GM19324 (cell line): ENCODE measurements around the gene SH3RF1.
A peak's percentile ranks its signal among the peaks of the same experiment; 100 is the strongest.
"Not testable (repeated sequence)": the region's sequence is repeated elsewhere in the genome, so short reads cannot be mapped to it uniquely, and the experiment has no call there.

Experiments used
- ATAC-seq: cut with Tn5 transposase; IDR thresholded peaks from one replicate; pipeline ENCODE4 v1.9.1; 2021; ENCODE audit warnings: mild to moderate bottlenecking, moderate library complexity; ENCODE audit not compliant: unreplicated experiment, low FRiP score

SH3RF1 gene

DNA sequence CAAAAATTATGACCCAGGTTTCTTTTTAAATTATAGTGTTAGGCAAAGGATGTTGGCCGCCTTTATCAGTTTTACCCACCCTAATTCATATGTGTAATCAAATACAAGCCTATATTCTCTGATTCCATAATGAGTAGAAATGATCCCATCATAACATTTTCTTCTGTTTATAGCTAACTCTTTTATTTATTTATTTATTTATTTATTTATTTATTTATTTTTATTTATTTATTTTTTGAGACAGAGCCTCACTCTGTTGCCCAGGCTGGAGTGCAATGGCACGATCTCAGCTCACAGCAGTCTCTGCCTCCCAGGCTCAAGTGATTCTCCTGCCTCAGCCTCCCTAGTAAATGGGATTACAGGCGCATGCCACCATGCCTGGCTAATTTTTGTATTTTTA, 7.1 kb upstream of the SH3RF1 start:
- not testable (repeated sequence) for ATAC-seq

GRCh38 chr4:169275180-169275579, 4.4 kb upstream of the SH3RF1 start:
- no peak for ATAC-seq

GRCh38 chr4:169274033-169274432, 3.3 kb upstream of the SH3RF1 start:
- ATAC-seq, result no peak

- no peak for ATAC-seq
Measured at GRCh38 chr4:169272265-169272886, 1.6 kb upstream of the SH3RF1 start.

- no peak for ATAC-seq
Measured at GRCh38 chr4:169271692-169272007, 894 bp upstream of the SH3RF1 start.

DNA sequence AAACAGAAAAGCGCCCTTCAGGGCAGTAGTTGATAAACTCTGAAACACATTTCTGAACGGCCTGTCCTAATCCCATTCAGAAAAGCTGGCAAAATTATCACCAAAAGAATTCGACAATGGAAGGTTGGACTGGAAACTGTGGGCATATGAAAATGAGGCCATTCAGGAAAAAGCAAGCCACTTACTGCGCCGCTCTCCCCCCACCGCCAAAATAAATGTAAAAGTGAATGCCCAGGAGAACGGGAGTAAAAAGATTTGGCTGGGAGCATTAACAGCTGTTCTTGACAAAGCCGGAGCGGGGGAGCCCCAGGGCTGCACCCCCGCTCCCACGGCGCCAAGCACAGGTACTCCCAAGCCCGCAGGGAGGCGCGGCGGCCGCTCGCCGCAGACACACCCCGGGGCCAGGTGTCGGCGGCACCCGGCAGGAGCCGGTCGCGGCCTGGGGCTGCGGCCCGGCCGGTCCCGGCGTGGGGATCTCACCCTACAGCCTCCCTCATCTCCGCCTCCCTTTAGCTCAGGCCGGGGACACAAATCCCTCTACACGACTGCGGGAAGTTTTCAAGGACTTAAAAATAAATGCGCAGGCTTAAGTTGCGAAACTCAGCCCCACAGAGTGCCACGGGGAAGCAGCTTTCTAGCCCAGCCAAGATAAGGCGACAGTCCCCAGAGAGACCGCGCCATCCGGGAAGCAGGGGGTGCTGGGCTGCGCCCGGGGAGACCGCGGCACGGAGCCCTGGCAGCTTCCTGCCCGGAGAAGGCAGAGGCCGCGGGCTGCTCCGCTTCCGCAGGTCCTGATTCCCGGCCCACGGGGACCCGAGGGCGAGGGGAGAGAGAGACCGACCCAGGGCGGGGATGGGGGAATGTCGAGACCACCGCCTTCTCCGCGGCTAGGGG, 593 bp downstream of the SH3RF1 start:
- ATAC-seq, result peak; percentile 64

DNA sequence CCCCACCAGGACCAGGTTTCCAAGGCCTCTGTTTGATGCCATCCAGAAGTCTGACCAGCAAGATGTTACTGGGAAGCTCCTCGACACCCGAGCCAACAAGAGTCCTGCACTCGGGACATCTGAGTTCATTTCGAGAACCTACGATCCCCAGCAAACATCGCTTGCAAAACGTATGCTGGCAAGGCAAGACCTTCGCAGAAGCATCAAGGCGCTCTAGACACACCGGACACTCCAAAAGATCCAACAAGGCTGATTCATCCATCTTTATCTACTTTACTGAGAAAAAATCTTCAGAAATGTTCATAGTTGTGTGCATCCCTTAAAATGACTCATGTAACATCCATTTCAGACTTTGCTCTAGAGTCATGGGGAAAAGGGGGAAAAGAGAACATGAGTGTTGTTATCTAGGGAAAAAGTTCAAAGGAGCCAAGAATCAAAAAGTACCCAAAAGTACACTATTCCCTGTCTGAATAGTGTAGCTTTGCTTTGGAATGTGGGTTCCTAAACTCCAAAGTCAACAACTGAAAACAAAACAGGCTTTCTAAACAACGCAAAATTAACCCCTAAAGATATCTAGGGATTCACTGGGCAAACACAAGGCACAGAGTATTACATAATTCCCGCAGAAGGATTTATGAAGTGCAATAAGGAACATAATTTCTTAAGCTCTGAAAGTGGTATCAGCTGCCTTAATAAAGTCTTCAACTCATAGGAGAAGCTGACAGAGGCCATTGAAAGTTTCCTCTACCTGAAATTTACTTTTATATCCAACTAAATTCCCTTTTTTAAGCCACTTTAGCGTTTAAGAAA, 1.6 kb downstream of the SH3RF1 start:
- no peak for ATAC-seq

GRCh38 chr4:169267070-169267469, 3.7 kb downstream of the SH3RF1 start:
- no peak for ATAC-seq

DNA sequence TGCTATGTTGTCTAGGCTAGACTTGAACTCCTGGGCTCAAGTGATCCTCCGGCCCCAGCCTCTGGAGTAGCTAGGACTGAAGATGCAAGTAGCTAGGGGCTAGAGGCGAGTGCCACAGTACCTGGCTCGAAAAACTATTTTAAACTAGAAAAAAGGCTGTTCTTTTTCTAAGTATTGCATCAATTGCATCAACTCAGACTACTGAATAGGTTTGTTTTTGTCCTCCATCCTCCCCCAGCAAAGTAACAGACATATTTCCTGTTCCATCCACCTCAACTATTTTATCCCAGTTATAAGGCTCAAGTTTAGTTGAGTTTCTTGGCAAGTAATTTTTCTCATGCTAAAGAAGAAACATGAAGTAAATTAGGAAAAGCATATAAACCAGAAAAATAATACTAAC, 4.1 kb downstream of the SH3RF1 start:
- ATAC-seq, result no peak

- no peak for ATAC-seq
Measured at GRCh38 chr4:169266081-169266480, 4.7 kb downstream of the SH3RF1 start.

GRCh38 chr4:169263791-169264392, 6.9 kb downstream of the SH3RF1 start:
- ATAC-seq, result no peak

DNA sequence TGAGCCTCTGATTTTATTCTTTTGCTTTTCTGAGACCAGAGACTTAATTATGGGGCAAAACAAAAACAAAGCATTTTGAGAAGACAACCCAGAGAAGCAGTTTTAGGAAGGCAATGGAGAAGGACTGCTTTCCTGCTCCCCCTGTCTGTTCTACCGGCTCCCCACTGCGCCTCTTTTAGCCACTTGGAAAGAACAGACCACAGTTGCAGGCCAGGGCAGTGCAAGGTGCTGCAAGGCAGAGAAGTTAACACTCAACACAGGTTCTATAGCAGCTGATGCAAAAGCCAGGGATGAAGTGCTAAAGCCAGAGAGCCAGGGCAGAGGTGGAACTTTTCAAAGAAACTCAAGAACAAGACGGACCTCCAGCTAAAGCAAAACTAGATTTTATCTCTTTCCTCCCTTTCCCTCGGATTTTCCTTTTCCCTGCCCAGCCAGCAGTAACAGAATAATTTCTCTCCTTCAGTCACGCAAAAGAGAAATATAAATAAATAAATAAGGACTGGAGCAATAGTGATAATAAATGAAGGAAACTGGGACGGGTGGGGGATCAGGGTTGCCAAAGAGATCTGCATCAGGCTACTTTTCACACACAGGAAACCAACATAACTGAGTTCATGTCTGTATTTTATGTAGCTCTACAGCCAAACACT, 10.4 kb downstream of the SH3RF1 start:
- ATAC-seq, result no peak

DNA sequence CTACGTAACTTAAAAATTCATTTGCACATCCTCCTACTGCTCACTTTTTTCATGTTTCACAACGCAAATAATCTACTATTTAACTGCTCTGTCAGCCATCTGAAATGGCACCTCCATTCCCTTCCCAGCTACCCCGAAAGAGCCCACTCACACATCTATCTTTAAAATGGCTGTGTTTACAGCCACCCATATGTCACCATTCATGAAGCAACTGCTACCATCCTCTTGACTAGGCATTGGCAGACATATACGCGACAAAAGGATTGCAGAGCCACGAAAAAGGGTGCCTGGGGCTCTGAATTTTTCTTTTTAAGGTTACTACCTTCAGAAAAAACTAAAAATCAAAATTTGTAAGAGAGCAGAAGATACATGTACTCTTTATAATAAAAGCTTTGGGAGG, 11.5 kb downstream of the SH3RF1 start:
- no peak for ATAC-seq

DNA sequence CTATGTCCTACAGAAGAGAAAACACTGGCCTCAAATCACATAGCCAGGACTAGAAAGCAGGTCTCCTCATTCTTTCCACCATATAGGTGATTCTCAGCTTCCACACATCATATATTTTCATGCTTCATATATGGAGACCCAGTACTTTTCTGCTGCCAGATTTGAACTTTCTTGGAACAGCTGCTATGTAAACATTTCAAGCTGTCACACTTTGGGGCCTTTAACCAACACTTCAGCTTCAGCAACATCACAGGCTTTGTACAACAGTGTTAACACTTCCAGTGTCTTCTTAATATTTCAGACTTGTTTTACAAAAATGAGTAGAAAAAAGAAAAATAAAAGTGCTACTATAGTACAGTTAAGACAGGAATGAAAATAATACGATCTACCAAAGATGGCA, 12.6 kb downstream of the SH3RF1 start:
- ATAC-seq, result no peak

DNA sequence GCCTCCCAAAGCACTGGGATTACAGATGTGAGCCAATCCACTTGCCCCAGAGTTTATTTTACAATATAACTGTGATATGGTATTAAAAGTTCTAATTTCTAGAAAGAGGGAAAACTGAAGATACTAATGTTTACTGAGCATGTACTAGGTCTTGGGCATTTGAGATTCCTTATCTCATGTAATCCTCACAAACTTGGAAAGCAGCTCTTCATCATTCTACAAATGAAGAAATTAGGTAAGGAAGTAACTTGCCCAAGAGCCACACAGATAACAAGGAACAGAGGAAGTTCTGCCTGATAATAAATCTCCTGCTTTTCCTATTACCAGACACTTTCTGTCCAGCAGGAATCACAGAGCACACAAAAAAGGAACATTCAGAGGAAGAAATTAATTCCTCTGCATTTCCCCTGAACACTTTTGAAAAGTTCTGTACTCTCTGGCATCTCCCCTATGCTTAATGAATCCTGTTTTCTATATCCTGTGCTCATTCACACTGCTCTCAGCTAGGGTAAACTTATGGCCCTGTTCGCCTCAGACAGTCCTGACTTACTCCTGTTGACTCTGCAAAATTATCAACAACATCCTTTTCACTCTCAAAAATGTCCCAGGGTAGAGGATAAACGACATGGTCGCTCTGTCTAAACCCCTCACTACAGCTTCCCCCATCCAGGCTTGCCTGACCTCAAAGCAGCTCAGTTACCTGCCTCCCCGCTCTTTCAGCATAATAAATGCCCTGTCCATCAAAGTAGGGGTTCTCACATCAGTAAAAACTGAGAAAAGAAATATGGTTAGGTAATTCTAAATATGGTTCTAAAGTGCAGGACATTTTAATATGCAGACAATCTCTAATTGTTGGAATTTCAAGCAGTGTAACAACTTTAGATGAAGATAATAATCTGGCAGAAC, 13.6 kb downstream of the SH3RF1 start:
- no peak for ATAC-seq

DNA sequence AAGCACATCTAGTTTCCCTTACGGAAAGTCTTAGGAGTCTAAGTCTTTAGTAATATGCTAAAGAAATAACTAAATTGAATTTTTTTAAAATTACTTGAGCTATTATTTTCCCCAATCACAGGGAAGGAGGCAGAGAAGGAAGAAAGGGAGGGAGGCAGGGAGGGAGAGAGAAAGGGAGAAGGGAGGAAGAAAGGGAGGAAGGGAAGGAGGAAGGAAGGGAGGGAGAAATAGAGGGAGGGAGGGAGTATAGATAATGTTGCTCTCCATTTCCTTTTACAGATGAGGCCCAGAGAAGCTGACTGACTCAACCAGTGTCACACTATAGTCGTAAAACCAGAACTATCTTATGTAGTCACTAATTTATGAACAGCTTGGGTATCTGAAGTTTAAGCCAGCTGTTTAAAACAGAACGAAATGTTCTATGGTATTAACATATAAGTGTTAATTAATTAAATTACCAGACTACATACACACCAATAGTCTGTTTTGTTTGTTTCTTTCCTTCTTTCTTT, 14.6 kb downstream of the SH3RF1 start:
- ATAC-seq, result no peak

- ATAC-seq, result no peak
Measured at GRCh38 chr4:169254546-169254983, 16.2 kb downstream of the SH3RF1 start.

DNA sequence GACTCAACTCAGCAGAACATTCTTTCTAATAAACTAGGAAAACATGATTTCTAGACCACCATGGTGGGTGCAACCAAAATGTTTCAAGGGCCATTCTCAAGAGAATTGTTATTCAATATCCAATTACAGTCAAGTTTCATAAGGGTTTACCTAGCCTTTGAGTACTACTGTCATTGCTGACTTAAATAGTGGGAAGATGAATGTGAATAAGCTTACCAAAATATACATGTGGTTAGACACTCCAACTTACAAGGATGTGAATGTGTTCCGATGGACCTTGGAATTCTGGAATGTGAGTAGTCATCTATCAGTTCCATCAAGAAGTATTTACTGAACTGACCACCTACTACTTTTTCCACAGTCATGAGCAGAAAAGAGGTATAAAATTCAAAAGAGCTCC, 16.9 kb downstream of the SH3RF1 start:
- ATAC-seq, result no peak

- ATAC-seq, result no peak
Measured at GRCh38 chr4:169253113-169253671, 17.6 kb downstream of the SH3RF1 start.
